Measurements from ENCODE around the gene TRIM56. TPM values are rescaled to one million over a fixed set of nuclear protein-coding genes. Genes with fewer than 3 reads are reported as not detected.

The TRIM56 gene
- total and polyA plus RNA-seq, 7 donors: 3.2 to 15.7 (median 12.6) TPM

DNA sequence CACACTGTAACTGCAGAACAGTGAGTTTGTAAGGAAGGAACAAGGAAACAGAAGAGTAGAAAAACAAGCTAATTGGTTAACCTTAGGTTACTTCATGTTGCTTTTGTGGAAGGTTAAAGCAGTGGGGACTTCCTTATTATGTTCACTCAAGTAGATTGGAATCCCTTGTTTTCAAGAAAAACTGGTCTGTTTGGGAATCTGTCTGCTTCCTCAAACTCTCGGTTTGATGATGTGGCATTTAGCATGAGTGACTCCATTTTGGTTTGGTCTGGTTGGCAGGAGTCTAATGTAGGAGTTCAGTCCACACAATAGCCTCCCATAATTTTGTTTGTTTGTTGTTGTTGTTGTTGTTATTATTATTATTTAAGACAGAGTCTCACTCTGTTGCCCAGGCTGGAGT is 3.8 kb upstream of the TRIM56 start:
- DNase-seq: no peak
- 64 to 75% (median 69%) methylated on average over 1 of the region's 1 CpG for WGBS, 3 donors
- Histone ChIP-seq H3K9me3 (no peaks in the 10 kb centered on the region), H3K27me3 (ENCODE audit: insufficient read depth in 3 of 3, low read length in 2 of 3) (no peaks in the 10 kb centered on the region), H3K27ac (no peak overlapping the region), H3K4me1 (peaks cover 5% of the 10 kb centered on the region), H3K36me3 (ENCODE audit: insufficient read depth in 1 of 2, low read depth in 1 of 2) (no peaks in the 10 kb centered on the region), H3K4me3 (no peak overlapping the region)
- intact Hi-C loops (cut with DNase I): no loop called here
- TF ChIP-seq, protein P1, sequence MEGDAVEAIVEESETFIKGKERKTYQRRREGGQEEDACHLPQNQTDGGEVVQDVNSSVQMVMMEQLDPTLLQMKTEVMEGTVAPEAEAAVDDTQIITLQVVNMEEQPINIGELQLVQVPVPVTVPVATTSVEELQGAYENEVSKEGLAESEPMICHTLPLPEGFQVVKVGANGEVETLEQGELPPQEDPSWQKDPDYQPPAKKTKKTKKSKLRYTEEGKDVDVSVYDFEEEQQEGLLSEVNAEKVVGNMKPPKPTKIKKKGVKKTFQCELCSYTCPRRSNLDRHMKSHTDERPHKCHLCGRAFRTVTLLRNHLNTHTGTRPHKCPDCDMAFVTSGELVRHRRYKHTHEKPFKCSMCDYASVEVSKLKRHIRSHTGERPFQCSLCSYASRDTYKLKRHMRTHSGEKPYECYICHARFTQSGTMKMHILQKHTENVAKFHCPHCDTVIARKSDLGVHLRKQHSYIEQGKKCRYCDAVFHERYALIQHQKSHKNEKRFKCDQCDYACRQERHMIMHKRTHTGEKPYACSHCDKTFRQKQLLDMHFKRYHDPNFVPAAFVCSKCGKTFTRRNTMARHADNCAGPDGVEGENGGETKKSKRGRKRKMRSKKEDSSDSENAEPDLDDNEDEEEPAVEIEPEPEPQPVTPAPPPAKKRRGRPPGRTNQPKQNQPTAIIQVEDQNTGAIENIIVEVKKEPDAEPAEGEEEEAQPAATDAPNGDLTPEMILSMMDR (IDR thresholded peaks at IDR 0.05): no peak
- ATAC-seq: no peak

DNA sequence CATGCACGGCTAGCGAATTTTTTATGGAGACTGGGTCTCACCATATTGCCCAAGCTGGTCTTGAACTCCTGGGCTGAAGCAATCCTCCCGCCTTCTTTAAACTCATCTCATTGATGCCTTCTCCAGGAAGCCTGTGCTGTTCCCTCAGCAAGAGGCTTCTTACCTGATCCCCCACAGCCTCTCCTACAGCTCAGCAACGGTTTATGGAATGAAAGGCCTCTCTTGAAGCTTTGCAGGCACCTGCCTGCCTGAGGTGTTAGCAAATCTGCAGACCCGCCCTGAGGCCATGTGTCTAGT is 468 bp upstream of the TRIM56 start:
- ATAC-seq: no peak
- Histone ChIP-seq H3K36me3 (ENCODE audit: insufficient read depth in 1 of 2, low read depth in 1 of 2) (peaks cover 10 to 28% of the 10 kb centered on the region in 2 donors), H3K27ac (peak overlapping the region; percentile 84), H3K4me3 (peak overlapping the region; percentile 77), H3K4me1 (peaks cover 10% of the 10 kb centered on the region), H3K27me3 (ENCODE audit: insufficient read depth in 3 of 3, low read length in 2 of 3) (no peaks in the 10 kb centered on the region), H3K9me3 (no peaks in the 10 kb centered on the region)
- no peak for DNase-seq
- TF ChIP-seq, protein P1 (IDR thresholded peaks at IDR 0.05): no peak
- intact Hi-C loops (cut with DNase I): no loop called here
- 48 to 56% (median 54%) methylated on average over 5 of the region's 5 CpGs for WGBS, 3 donors

DNA sequence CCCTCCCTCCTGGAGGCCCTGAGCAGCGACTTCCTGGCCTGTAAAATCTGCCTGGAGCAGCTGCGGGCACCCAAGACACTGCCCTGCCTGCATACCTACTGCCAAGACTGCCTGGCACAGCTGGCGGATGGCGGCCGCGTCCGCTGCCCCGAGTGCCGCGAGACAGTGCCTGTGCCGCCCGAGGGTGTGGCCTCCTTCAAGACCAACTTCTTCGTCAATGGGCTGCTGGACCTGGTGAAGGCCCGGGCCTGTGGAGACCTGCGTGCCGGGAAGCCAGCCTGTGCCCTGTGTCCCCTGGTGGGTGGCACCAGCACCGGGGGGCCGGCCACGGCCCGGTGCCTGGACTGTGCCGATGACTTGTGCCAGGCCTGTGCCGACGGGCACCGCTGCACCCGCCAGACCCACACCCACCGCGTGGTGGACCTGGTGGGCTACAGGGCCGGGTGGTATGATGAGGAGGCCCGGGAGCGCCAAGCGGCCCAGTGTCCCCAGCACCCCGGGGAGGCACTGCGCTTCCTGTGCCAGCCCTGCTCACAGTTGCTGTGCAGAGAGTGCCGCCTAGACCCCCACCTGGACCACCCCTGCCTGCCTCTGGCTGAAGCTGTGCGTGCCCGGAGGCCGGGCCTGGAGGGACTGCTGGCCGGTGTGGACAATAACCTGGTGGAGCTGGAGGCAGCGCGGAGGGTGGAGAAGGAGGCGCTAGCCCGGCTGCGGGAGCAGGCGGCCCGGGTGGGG is 2.2 kb downstream of the TRIM56 start:
- H3K27ac ChIP-seq: no peak overlapping the region
- DNase-seq (no peak), ATAC-seq (no peak)
- peaks cover 10 to 28% of the 10 kb centered on the region in 2 donors for H3K36me3 ChIP-seq (ENCODE audit: insufficient read depth in 1 of 2, low read depth in 1 of 2)
- no peak overlapping the region for H3K4me3 ChIP-seq
- intact Hi-C loops (cut with DNase I): no loop called here
- no peaks in the 10 kb centered on the region for H3K27me3 ChIP-seq (ENCODE audit: insufficient read depth in 3 of 3, low read length in 2 of 3)
- TF ChIP-seq, protein P1 (IDR thresholded peaks at IDR 0.05): no peak
- WGBS, 3 donors: 82 to 91% (median 87%) methylated on average over 45 of the region's 45 CpGs
- H3K9me3 ChIP-seq: no peaks in the 10 kb centered on the region
- peaks cover 10% of the 10 kb centered on the region for H3K4me1 ChIP-seq

DNA sequence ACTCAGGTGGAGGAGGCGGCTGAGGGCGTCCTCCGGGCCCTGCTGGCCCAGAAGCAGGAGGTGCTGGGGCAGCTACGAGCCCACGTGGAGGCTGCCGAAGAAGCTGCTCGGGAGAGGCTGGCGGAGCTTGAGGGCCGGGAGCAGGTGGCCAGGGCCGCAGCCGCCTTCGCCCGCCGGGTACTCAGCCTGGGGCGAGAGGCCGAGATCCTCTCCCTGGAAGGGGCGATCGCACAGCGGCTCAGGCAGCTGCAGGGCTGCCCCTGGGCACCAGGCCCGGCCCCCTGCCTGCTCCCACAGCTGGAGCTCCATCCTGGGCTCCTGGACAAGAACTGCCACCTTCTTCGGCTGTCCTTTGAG is 2.8 kb downstream of the TRIM56 start:
- intact Hi-C loops (cut with DNase I): no loop called here
- TF ChIP-seq, protein P1 (IDR thresholded peaks at IDR 0.05): no peak
- H3K27ac ChIP-seq: no peak overlapping the region
- H3K4me1 ChIP-seq: peaks cover 10% of the 10 kb centered on the region
- 82 to 90% (median 86%) methylated on average over 13 to 21 of the region's 21 CpGs for WGBS, 3 donors
- H3K27me3 ChIP-seq (ENCODE audit: insufficient read depth in 3 of 3, low read length in 2 of 3): no peaks in the 10 kb centered on the region
- H3K9me3 ChIP-seq: no peaks in the 10 kb centered on the region
- H3K4me3 ChIP-seq: no peak overlapping the region
- DNase-seq: no peak
- H3K36me3 ChIP-seq (ENCODE audit: insufficient read depth in 1 of 2, low read depth in 1 of 2): peaks cover 10 to 28% of the 10 kb centered on the region in 2 donors
- no peak for ATAC-seq
